Trophoblast cell (in vitro differentiated cells and primary cell): Measurements from ENCODE around the gene HNMT.

ENCODE experiments used
- DNase-seq, 2 donors: peaks; one replicate each; pipeline ENCODE4 v3.0.0-alpha.2; 2016
- H2AFZ ChIP-seq: 2 replicates; pipeline ENCODE4 v1.6.1; 2013; ENCODE audit warnings: low read length, moderate library complexity, mild to moderate bottlenecking; ENCODE audit not compliant: insufficient read depth, poor library complexity
- H2AK5ac ChIP-seq: 2 replicates; pipeline ENCODE4 v1.6.1; 2013; ENCODE audit warnings: mild to moderate bottlenecking, low read length
- H2BK120ac ChIP-seq: 2 replicates; pipeline ENCODE4 v1.6.1; 2013; ENCODE audit warnings: low read length, mild to moderate bottlenecking, moderate library complexity; ENCODE audit not compliant: insufficient read depth, poor library complexity
- H2BK12ac ChIP-seq: 2 replicates; pipeline ENCODE4 v1.6.1; 2013; ENCODE audit warnings: mild to moderate bottlenecking, low read length, moderate library complexity
- H2BK5ac ChIP-seq: 2 replicates; pipeline ENCODE4 v1.6.1; 2013; ENCODE audit warnings: low read length, low read depth, moderate library complexity, mild to moderate bottlenecking; ENCODE audit not compliant: poor library complexity
- H3K14ac ChIP-seq: 2 replicates; pipeline ENCODE4 v1.6.1; 2013; ENCODE audit warnings: mild to moderate bottlenecking, low read length
- H3K18ac ChIP-seq: 2 replicates; pipeline ENCODE4 v1.6.1; 2013; ENCODE audit warnings: mild to moderate bottlenecking, low read length
- H3K23ac ChIP-seq: 2 replicates; pipeline ENCODE4 v1.6.1; 2013; ENCODE audit warnings: low read length
- H3K27ac ChIP-seq: 2 replicates; pipeline ENCODE4 v1.5.1; 2013; ENCODE audit warnings: low read depth, mild to moderate bottlenecking, inconsistent platforms, low read length, moderate library complexity
- H3K27me3 ChIP-seq: 2 replicates; pipeline ENCODE4 v1.6.1; 2013; ENCODE audit warnings: inconsistent platforms, mild to moderate bottlenecking, low read length, moderate library complexity; ENCODE audit not compliant: insufficient read depth
- H3K36me3 ChIP-seq, 2 experiments: 1 replicate in 1 of 2; 2 replicates in 1 of 2; pipeline ENCODE4 v1.6.1; 2013; ENCODE audit warnings: low read length in 2 of 2, mild to moderate bottlenecking in 2 of 2, moderate library complexity in 1 of 2; ENCODE audit not compliant: insufficient read depth in 2 of 2, control insufficient read depth in 1 of 2
- H3K4ac ChIP-seq: 2 replicates; pipeline ENCODE4 v1.6.1; 2013; ENCODE audit warnings: low read depth, mild to moderate bottlenecking, low read length, moderate library complexity
- H3K4me1 ChIP-seq, 2 experiments: 1 replicate in 1 of 2; 2 replicates in 1 of 2; pipeline ENCODE4 v1.6.1; 2013; ENCODE audit warnings: low read length in 2 of 2, mild to moderate bottlenecking in 2 of 2, moderate library complexity in 1 of 2; ENCODE audit not compliant: insufficient read depth in 2 of 2, control insufficient read depth in 1 of 2
- H3K4me2 ChIP-seq: 2 replicates; pipeline ENCODE4 v1.6.1; 2013; ENCODE audit warnings: inconsistent platforms, mild to moderate bottlenecking, low read length, moderate library complexity
- H3K4me3 ChIP-seq: 2 replicates; pipeline ENCODE4 v1.5.1; 2013; ENCODE audit warnings: mild to moderate bottlenecking, low read depth, low read length, inconsistent platforms
- H3K79me1 ChIP-seq: one replicate; pipeline ENCODE4 v1.6.1; 2013; ENCODE audit warnings: low read length
- H3K79me2 ChIP-seq: 2 replicates; pipeline ENCODE4 v1.6.1; 2013; ENCODE audit warnings: low read length, mild to moderate bottlenecking; ENCODE audit not compliant: control insufficient read depth, insufficient read depth, poor library complexity
- H3K9ac ChIP-seq: 2 replicates; pipeline ENCODE4 v1.6.1; 2013; ENCODE audit warnings: mild to moderate bottlenecking, low read length
- H3K9me3 ChIP-seq: 2 replicates; pipeline ENCODE4 v1.6.1; 2013; ENCODE audit warnings: low read depth, mild to moderate bottlenecking, control low read depth, inconsistent platforms, low read length; ENCODE audit not compliant: insufficient read depth
- H4K12ac ChIP-seq: 2 replicates; pipeline ENCODE4 v1.6.1; 2013; ENCODE audit warnings: low read depth, mild to moderate bottlenecking, low read length, moderate library complexity
- H4K8ac ChIP-seq: 2 replicates; pipeline ENCODE4 v1.6.1; 2013; ENCODE audit warnings: low read depth, mild to moderate bottlenecking, low read length, moderate library complexity
- H4K91ac ChIP-seq: one replicate; pipeline ENCODE4 v1.6.1; 2013; ENCODE audit warnings: low read depth, mild to moderate bottlenecking, low read length, moderate library complexity
- WGBS: extraction: QIAGEN DNeasy Blood & Tissue Kit; methylation state at CpG from one replicate; pipeline ENCODE4 v1.1.7; 2013; ENCODE audit warnings: missing lambda C conversion rate; ENCODE audit not compliant: insufficient read length, insufficient coverage; ENCODE audit errors: extremely low coverage; 5-methylcytosine and 5-hydroxymethylcytosine counted together

HNMT gene

DNA sequence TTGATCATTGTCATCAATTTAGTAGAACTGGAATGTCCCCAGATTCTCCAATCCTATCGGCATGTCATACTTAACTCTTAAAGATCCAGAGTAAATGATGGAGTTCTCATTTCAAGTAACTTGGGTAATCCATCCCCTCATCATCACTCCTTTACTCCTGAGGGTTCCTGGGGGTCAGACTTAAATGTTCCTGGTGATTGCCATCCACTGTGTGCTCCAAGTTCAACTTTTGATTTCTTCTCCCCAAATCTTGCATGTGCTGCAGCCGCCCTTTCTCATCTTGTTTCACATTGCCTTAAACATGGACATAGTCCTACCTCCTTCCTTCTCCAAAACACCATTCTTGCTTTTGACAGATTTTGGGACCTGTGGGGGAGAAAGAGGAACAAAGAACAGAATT, 43.2 kb downstream of the HNMT start:
- Histone ChIP-seq H4K8ac (no peak overlapping the region), H3K9ac (no peak overlapping the region), H3K27me3 (no peaks in the 10 kb centered on the region), H3K4me1 (no peaks in the 10 kb centered on the region), H2BK5ac (no peak overlapping the region), H3K79me1 (no peaks in the 10 kb centered on the region), H3K14ac (no peak overlapping the region), H3K4me3 (no peak overlapping the region), H2BK120ac (no peak overlapping the region), H2AFZ (no peak overlapping the region), H3K27ac (no peak overlapping the region), H3K79me2 (no peaks in the 10 kb centered on the region), H4K91ac (no peak overlapping the region), H2BK12ac (no peak overlapping the region), H2AK5ac (no peak overlapping the region), H3K9me3 (no peaks in the 10 kb centered on the region), H3K36me3 (peaks cover under 1 to 7% of the 10 kb centered on the region in 2 experiments), H3K23ac (no peak overlapping the region), H3K18ac (no peak overlapping the region), H3K4me2 (no peak overlapping the region), H3K4ac (no peak overlapping the region), H4K12ac (no peak overlapping the region)
- WGBS: no CpG with 5 or more reads among the region's 2 CpGs
- no peak for DNase-seq

DNA sequence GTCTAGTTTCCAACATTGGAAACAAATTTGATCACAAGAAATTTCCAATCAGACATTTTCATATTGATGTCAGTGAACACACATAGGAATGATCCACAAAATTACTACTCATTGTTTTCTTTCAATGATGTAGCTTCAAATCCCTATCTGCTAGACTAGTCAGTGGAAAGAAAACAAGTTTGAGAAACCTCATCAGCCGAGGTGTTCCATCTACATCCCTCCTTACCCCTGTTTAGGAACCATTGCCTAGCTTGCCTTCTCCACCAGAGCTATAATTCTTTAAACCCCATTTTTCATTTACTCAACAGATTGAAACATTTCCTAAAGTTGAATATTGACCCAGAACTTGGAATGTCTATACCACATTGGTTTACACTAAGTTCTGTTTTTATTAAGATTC, 45.3 kb downstream of the HNMT start:
- H3K27me3 ChIP-seq: no peaks in the 10 kb centered on the region
- no peak overlapping the region for H4K91ac ChIP-seq
- peaks cover 0 to 4% of the 10 kb centered on the region in 2 experiments for H3K36me3 ChIP-seq
- no peak overlapping the region for H3K9ac ChIP-seq
- H4K8ac ChIP-seq: no peak overlapping the region
- H3K18ac ChIP-seq: no peak overlapping the region
- H3K4me2 ChIP-seq: no peak overlapping the region
- H3K9me3 ChIP-seq: no peaks in the 10 kb centered on the region
- no peaks in the 10 kb centered on the region for H3K79me2 ChIP-seq
- no peak for DNase-seq
- no peaks in the 10 kb centered on the region for H3K4me1 ChIP-seq
- no peak overlapping the region for H2AFZ ChIP-seq
- no peak overlapping the region for H2BK5ac ChIP-seq
- no peak overlapping the region for H3K4me3 ChIP-seq
- no peak overlapping the region for H3K23ac ChIP-seq
- no peaks in the 10 kb centered on the region for H3K79me1 ChIP-seq
- WGBS: no CpG with 5 or more reads among the region's 1 CpG
- no peak overlapping the region for H4K12ac ChIP-seq
- H3K14ac ChIP-seq: no peak overlapping the region
- H2AK5ac ChIP-seq: no peak overlapping the region
- no peak overlapping the region for H2BK12ac ChIP-seq
- no peak overlapping the region for H3K27ac ChIP-seq
- H3K4ac ChIP-seq: no peak overlapping the region
- H2BK120ac ChIP-seq: no peak overlapping the region

DNA sequence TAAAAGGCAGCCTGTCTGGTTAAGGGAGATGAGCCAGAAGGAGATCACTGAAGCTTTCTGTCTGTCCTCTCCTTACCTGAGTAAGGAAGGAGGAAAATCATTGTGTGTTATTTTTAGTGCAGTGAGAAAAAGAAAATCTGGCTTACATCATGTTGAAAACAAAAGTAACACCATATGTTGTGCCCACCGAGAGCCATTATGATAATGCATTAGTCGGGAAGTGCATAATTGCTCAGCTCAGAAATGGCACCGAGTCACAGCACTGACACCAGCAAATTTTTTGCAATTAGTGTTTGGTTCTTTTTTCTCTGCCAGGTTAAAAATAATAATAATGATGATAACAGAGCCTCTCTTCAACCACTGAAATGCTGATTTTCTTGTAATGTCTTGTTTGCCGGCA, 46.6 kb downstream of the HNMT start:
- Histone ChIP-seq H2BK120ac (no peak overlapping the region), H3K4me2 (no peak overlapping the region), H3K4ac (no peak overlapping the region), H2BK12ac (no peak overlapping the region), H3K23ac (no peak overlapping the region), H3K4me1 (no peaks in the 10 kb centered on the region), H2AK5ac (no peak overlapping the region), H3K4me3 (no peak overlapping the region), H3K79me2 (no peaks in the 10 kb centered on the region), H4K91ac (no peak overlapping the region), H3K36me3 (peaks cover 0 to 4% of the 10 kb centered on the region in 2 experiments), H3K79me1 (no peaks in the 10 kb centered on the region), H3K27me3 (no peaks in the 10 kb centered on the region), H3K9me3 (no peaks in the 10 kb centered on the region), H4K12ac (no peak overlapping the region), H4K8ac (no peak overlapping the region), H3K27ac (no peak overlapping the region), H2AFZ (no peak overlapping the region), H3K14ac (no peak overlapping the region), H3K18ac (no peak overlapping the region), H3K9ac (no peak overlapping the region), H2BK5ac (no peak overlapping the region)
- WGBS: no CpG with 5 or more reads among the region's 4 CpGs
- DNase-seq: no peak

DNA sequence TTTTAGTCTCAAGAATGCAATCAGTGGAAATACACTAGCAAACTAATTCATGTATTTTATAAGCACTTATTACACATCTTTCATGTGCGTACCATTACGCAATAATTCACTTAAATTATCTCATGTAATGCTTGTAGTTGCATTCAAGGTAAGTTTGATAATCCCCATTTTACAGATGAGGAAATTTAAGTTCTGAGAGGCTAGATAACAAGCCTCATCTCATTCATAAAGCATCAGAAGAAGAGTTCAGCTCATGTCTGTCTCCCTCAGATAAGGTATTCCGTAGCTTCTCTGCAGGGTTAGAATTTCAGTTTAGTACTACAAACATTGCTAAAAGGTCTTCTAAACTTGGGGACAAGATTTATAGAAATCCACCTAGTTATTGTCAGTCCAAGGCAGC, 47.8 kb downstream of the HNMT start:
- no peaks in the 10 kb centered on the region for H3K27me3 ChIP-seq
- H3K36me3 ChIP-seq: peaks cover 0 to 4% of the 10 kb centered on the region in 2 experiments
- no peak overlapping the region for H3K18ac ChIP-seq
- WGBS: no CpG with 5 or more reads among the region's 3 CpGs
- H3K79me1 ChIP-seq: no peaks in the 10 kb centered on the region
- no peaks in the 10 kb centered on the region for H3K79me2 ChIP-seq
- no peak overlapping the region for H4K8ac ChIP-seq
- H2BK5ac ChIP-seq: no peak overlapping the region
- H3K4ac ChIP-seq: no peak overlapping the region
- no peak overlapping the region for H3K23ac ChIP-seq
- no peak overlapping the region for H4K91ac ChIP-seq
- no peaks in the 10 kb centered on the region for H3K4me1 ChIP-seq
- H4K12ac ChIP-seq: no peak overlapping the region
- H2BK120ac ChIP-seq: no peak overlapping the region
- H2AK5ac ChIP-seq: no peak overlapping the region
- H3K14ac ChIP-seq: no peak overlapping the region
- H3K9me3 ChIP-seq: no peaks in the 10 kb centered on the region
- H3K4me2 ChIP-seq: no peak overlapping the region
- no peak overlapping the region for H2BK12ac ChIP-seq
- no peak overlapping the region for H2AFZ ChIP-seq
- DNase-seq: no peak
- no peak overlapping the region for H3K27ac ChIP-seq
- H3K4me3 ChIP-seq: no peak overlapping the region
- no peak overlapping the region for H3K9ac ChIP-seq
